HG02840 (cell line): Measurements from ENCODE around the gene TNFRSF17.
A peak's percentile ranks its signal among the peaks of the same experiment; 100 is the strongest.
"Not testable (repeated sequence)": the region's sequence is repeated elsewhere in the genome, so short reads cannot be mapped to it uniquely, and the experiment has no call there.

Source experiments
- ATAC-seq: cut with Tn5 transposase; IDR thresholded peaks from one replicate; pipeline ENCODE4 v1.9.1; 2021; ENCODE audit warnings: mild to moderate bottlenecking, moderate library complexity, moderate number of reproducible peaks; ENCODE audit not compliant: unreplicated experiment, low FRiP score

The TNFRSF17 gene

DNA sequence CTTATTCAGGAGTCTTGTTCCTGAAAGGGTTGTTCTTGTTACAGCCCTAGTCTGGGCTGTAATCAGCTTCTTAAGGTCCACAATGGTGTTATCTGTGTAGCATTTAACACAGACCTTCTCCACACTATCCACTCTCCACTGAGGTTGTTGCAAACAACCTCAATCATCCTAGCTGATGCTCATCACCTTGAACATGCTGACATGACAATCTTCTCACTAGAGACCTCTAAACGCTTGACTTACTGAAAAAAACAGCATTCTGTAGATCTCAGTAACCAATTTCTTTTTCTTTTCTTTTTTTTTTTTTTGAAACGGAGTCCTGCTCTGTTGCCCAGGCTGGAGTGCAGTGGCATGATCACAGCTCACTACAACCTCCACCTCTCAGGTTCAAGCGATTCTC is 3.6 kb downstream of the TNFRSF17 start:
- ATAC-seq, result no peak

DNA sequence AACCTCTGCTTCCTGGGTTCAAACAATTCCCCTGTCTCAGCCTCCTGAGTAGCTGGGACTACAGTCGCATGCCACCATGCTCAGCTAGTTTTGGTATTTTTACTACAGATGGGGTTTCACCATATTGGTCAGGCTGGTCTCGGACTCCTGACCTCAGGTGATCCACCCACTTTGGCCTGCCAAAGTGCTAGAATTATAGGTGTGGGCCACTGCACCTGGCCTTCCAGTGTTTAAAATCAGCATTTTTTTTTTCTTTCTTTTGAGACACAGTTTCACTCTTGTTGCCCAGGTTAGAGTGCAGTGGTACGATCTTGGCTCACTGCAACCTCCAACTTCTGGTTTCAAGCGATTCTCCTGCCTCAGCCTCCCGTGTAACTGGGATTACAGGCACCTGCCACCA is 5.3 kb downstream of the TNFRSF17 start:
- ATAC-seq, result not testable (repeated sequence)

DNA sequence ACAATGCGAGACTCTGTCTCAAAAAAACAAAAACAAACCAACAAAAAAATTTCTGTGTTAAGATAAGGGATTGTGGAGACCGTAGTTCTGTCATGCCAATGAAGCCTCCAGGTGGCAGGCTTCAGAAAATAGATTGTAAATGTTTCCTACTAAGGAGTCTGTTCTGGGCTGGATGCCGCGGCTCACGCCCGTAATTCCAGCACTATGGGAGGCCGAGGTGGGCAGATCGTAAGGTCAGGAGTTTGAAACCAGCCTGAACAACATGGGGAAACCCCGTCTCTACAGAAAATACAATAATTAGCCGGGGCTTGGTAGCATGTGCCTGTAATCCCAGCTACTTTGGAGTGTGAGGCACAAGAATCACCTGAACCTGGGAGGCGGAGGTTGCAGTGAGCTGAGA is 7.1 kb downstream of the TNFRSF17 start:
- no peak for ATAC-seq

DNA sequence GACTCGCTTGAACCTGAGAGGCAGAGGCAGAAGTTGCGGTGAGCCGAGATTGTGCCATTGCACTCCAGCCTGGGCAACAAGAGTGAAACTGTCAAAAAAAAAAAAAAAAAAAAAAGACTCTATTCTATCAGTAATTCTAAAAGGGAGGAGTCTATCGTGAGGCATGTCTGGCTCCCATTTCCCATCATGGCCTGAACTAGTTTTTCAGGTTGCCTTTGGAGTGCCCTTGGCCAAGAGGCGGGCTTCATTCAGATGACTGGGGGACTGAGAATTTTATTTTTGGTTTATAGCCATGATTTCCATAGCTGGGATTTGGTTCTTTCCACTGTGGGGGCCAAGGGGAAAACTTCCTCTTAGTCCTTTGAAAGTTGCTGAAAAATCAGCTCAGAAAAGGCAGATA is 8.1 kb downstream of the TNFRSF17 start:
- no peak for ATAC-seq

DNA sequence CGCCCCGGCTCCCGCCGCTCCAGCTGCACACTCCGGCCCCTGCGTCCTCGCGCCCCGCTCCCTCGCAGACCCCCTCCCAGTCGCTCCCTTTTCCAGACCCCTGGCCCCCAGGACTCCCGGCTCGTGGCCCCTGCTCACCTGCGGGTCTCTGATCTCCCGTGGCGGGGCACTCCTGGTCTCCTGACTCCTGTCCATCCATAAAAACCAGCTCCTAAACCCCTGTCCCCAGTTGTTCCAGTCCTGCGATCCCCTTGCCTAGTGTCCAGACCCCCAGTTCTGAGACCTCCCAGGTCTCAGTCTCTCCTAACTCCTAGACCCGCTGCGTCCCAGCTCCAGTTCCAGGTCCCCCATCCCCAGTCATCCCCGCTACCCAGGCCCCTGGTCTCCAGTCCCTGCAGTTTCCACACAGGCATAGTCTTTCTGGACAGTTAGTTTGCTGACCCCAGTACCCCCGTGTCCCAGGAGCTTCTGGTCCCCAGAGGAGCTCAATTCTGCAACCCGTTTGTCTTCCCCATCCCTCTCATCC is 11.9 kb downstream of the TNFRSF17 start:
- ATAC-seq, result peak; percentile 11

DNA sequence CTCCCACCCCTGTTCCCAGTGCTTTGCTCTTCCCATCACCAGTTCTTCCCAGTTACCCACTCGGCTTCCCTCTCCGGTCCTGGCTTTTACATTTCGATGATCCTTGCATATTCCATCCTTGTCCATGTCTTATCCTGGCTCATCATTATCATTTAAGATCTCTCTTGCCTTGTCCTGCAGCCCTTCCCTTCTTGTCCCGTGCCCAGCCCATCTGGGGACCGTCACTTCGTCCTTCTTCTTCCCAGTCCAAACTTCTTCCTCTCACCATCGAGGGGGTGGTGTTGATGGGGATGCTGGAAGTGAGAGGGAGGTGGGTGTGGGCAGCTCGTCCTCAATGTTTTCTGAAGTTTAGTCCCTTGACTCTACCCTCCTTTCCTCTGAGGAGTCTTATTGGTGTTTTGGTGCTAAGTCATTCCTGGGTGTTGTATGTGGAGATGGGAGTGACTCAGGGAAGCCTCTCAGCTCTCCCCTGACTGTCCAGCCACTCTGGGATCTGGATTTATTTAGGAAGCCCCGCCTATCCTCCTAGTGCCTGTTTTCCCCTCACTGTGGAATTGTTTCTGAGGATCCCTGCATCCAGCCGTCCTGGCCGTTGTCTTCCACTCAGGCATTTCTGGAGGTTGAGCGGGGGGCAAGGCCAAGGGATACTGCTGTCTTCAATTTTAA is 12.5 kb downstream of the TNFRSF17 start:
- no peak for ATAC-seq

DNA sequence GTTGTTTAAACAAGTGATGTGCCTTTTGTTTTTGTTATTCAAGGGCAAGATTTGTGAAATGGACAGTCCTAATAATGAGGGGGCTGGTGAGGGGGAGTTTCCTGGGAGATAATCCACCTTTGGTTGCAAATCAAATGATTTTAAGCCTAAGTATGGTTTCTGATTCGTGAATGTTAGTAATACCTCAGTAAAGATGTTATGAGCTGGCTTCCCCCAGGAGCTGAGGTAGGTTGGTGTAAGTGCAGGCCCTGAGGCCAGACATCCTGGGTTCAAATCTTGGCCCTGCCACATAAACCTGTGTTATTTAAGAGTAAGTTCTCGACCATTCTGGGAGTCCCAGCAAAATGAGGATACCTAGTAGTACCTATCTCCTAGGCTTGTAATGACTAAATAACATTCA is 13.1 kb downstream of the TNFRSF17 start:
- ATAC-seq, result no peak

DNA sequence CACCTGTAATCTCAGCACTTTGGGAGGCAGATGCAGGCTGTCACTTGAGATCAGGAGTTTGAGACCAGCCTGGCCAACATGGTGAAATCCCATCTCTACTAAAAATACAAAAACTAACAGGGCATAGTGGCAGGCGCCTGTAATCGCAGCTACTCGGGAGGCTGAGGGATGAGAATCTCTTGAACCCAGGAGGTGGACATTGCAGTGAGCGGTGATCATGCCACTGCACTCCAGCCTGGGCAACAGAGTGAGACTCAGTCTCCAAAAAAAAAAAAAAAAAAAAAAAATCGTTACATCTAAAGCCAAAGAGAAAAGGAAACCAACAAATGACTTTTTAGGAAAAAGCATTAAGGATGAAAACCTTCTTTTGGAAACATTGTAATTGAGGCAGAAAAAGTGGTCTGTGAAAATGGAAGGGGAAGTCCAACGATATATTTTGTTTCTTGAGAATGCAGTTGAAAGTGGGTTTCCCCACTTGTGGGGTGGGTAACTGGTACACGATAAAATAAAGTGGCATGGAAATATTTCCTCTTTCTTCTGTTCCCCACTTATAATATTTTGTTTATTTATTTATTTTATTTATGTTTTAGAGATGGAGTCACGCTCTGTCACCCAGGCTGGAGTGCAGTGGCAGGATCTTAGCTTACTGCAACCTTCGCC is 14.1 kb downstream of the TNFRSF17 start:
- no peak for ATAC-seq

DNA sequence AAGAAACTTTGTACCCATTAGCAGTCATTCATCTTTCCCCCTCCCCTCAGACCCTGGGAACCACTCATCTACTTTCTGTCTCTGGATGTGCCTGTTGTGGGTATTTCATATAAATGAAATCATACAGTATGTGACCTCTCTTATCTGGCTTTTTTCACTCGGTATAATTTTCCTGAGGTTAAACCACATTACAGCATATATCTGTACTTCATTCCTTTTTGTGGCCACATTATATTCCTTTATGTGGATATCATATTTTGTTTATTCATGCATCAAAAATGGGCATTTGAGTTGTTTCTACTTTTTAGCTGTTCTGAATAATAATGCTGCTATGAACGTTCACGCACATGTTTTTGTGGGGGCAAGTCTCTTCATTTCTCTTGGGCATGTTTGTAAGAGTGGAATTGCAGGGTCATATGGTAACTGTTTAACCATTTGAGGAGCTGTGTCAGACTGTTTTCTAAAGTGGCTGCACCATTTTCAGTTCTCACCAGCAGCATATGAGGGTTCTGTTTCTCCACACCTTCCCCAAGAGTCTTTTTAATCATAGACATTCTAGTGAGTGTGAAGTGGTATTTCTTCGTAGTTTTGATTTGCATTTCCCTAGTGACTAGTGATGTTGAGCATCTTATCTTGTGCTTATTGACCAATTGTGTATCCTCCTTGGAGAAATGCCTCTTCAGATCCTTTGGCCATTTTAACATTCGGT is 15.3 kb downstream of the TNFRSF17 start:
- ATAC-seq, result no peak

DNA sequence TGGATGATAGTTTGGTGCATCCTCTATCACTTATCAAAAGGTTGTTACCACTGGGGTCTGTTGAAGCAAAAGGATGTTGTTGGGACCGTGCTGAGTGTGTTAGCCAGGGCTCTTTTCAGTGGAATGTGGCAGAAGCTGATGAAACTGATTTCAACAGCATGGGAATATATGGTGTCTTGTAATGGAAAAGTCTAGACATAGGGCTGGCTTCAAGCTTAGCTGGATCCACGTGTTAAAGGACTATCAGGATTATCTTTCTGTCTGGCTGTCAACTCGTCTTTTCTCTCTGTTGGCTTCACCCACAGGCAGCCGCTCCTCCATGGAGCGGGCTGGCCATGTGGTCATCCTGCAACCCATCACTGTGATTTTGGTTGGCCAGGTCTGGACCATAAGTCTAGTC is 20.2 kb downstream of the TNFRSF17 start:
- no peak for ATAC-seq

DNA sequence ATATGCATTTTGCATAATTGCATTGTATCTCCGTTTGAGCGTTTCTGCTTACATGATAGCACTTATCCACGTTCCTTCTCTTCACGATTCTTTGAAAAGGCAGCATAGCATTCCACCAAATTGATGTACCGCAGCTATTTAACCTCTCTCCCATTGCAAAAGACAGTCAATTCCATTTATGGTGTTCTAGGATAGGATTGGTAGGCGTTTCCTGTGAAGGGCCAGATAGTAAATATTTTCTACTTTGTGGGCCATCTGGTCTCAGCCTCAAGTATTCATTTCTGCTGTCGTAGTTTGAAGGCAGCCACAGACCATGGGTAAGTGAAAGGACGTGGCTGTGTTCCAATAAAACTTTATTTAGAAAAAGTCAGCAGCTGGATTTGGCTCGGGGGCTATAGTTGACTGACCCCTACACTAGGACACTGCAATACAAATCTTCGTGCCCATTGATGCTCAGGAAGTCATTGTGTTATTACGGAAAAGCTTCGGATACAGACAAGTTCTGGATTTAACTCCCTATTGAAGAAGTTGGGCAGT is 21.6 kb downstream of the TNFRSF17 start:
- no peak for ATAC-seq

DNA sequence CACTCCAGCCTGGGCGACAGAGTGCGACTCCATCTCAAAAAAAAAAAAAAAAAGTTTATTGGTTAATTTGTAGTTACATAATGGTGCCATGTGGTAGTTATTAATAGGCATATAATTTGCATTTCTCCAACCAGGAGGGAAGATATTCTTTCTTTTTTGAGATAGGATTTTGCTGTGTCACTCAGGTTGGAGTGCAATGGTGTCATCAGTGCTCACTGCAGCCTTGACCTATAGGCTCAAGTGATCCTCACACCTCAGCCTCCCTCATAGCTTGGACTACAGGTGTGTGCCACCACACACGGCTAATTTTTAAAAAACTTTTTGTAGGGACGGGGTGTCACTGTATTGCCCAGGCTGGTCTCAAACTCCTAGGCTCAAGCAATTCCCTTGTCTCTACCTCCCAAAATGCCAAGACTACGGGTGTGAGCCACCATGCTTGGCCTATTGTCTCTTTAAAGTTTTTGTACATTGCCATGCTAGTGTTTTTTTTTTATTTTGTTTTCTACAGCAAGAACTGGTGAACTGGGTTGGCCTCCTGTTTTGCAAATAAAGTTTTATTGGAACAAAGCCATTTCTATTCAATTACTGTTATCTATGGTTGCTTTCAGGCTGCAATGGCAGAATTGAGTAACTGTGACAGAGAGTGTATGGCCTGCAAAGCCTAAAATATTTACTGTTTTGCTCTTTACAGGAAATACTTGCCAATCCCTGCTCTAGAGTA is 23.4 kb downstream of the TNFRSF17 start:
- ATAC-seq, result no peak

DNA sequence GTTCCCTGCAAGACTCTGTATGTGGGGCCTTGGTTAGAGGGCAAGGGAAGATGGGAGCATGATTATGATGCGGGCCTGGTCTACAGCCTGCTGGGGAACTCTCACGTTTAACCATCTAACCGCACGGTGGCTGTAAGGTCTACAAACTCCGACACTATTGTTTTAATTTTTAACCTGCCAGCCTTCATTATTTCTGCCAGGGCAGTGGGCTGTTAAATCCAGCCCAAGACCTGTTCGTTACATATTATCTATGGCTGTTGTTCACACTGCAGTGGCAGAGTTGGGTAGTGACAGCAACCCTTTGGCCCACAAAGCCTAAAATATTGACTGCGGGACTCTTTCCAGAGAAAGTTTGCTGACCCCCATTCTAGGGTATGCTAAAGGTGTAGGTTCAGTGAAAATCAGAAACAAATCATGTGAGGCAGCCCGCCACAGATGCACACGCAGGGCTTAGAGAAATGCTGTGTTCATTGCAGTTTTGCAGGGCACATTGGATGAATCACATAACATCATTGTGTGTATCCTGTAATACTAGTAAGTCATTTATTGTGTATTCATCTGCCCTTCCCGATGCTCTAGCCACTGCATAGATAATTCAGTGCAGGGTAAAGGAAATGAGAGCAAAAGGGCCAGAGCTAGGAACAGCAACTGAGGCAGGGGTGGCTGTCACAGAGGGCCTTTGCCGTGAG is 25.8 kb downstream of the TNFRSF17 start:
- ATAC-seq, result peak; percentile 43

DNA sequence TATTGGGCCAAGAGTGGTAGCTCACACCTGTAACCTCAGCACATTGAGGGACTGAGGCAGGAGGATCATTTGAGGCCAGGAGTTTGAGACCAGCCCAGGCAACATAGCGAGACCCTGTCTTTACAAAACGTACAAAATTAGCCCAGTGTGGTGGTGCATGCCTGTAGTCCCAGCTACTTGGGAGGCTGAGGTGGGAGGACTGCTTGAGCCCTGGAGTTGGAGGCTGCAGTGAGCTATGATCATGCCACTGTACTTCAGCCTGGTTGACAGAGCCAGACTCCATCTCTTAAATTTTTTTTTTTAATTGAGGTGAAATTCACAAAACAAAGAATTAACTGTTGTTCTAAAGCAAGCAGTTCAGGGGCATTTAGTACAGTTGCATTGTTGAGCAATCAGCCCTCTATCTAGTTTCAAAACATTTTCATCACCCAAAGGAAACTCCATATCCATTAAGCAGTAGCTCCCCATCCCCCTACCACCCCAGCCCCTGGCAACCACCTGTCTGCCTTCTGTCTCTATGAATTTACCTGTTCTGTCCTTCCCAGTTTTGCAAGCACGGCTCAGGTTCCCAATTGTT is 27.1 kb downstream of the TNFRSF17 start:
- no peak for ATAC-seq

DNA sequence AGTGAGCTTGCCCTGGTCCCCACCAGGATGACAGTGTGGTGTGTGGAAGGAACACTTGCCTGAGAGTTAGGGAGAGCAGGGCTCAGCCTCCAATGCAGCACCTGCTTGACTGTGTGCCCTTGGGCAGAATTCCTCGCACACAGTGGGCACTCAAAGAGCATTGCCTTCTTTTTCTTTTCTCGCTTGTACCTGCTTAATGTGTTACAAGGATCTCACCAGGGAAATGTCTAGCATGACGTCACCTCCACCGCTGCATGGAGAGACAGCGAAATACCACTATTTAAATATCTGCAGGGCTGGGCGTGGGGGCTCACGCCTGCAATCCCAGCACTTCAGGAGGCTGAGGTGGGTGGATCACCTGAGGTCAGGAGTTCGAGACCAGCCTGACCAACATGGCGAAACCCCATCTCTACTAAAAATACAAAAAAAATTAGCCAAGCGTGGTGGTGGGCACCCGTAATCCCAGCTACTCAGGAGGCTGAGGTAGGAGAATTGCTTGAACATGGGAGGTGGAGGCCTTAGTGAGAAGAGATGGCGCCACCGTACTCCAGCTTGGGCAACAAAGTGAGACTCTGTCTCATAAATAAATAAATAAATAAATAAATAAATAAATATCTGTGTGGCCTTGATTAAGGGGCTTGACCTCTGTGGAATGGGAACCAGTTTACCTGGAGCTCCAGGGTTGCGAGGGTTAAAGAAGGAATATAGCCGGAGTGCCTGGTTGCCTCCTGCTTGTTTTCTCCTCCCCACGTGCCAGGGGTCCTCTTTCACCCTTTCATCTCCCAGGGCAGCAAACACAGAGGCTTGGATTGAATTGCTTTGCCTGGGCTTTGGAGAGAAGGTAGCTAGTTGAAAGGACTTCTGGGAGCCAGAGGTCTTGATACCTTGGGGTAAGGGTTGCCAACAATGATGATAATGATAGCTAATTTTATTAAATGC is 27.8 kb downstream of the TNFRSF17 start:
- ATAC-seq, result no peak

DNA sequence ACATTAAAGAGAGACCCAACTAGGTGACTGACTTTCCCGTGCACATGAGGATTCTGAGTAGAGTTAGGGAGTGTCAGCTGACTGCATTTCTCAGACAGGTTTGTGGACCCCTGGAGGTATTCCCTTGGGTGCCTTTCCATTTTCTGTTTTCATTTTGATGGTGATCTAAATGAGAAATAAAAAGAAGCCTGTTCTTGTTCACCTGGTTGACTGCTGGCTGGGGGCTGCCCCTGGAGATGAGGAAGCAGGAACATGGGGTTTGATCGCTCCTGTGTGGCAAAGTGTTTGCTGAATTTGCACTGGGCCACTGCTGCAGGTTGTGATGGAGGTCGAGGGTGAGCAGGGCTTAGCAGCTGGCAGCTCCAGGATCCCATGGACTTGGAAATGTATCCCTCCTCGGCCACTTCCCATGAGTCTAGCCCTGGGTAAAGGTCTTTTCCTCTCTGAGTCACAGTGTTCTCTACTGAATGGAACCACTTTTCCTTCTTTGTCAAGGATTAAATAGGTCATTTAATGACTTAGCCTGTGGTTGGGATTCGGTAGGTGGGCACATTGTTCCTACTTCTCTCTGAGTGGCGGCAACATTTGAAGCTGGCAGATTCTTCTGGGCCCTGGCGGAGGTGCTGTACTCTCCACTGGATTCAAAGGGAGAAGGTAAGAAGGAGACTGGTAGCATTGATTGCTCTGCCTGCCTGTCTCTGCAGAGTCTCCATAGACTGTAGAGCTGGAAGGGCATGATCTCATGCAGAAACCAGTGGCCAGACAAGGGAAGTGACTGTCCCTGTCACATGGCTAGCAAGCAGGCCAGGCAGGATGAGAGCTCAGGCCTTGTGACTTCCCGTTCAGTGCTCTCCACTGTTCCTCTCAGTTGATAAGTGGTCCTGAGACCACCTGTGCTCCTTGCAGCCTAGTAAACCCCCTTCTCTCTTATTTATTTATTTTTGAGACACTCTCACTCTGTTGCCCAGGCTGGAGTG is 29.4 kb downstream of the TNFRSF17 start:
- no peak for ATAC-seq
